22Rv1 (cell line): ENCODE results near the gene PPM1K.

Experiments
- CTCF ChIP-seq: fragments of 450-650 bp; IDR thresholded peaks from 2 replicates; pipeline ENCODE4 v1.5.1; 2017; ENCODE audit warnings: mild to moderate bottlenecking
- ZFX ChIP-seq: fragments of 450-650 bp; IDR thresholded peaks from 2 replicates; pipeline ENCODE4 v1.6.1; 2017; ENCODE audit warnings: antibody characterized with exemption, borderline replicate concordance

- no peak for TF ChIP-seq CTCF
- no peak for TF ChIP-seq ZFX
Measured at GRCh38 chr4:88230461-88230891, 53.9 kb downstream of the PPM1K start.
